Liver (tissue), 9 donors: ENCODE results near the gene IFT27. TPM values are rescaled to one million over a fixed set of nuclear protein-coding genes. Genes with fewer than 3 reads are reported as not detected.

Experiments
- DNase-seq: peaks from one replicate; pipeline ENCODE4 v3.0.0-alpha.2; 2017; ENCODE audit warnings: low spot score
- H3K27ac ChIP-seq, 2 donors: one replicate each; pipeline ENCODE4 v1.7.0; 2013; ENCODE audit warnings: inconsistent platforms in 2 of 2, low read length in 2 of 2, control low read depth in 1 of 2, low read depth in 1 of 2, mild to moderate bottlenecking in 1 of 2
- H3K27me3 ChIP-seq, 4 donors: one replicate each; pipeline versions ENCODE4 v1.6.1 to v1.7.0; 2013; ENCODE audit warnings: low read length in 3 of 4, inconsistent platforms in 1 of 4, mild to moderate bottlenecking in 1 of 4, moderate library complexity in 1 of 4; ENCODE audit not compliant: control insufficient read depth in 4 of 4, insufficient read depth in 4 of 4
- H3K36me3 ChIP-seq, 4 donors: one replicate each; pipeline versions ENCODE4 v1.6.1 to v1.7.0; 2013; ENCODE audit warnings: low read length in 3 of 4, mild to moderate bottlenecking in 3 of 4, low read depth in 1 of 4, moderate library complexity in 1 of 4; ENCODE audit not compliant: control insufficient read depth in 4 of 4, insufficient read depth in 3 of 4
- H3K4me1 ChIP-seq, 4 donors: one replicate each; pipeline versions ENCODE4 v1.6.1 to v1.7.0; 2013; ENCODE audit warnings: low read length in 3 of 4, mild to moderate bottlenecking in 3 of 4, moderate library complexity in 1 of 4; ENCODE audit not compliant: control insufficient read depth in 4 of 4, insufficient read depth in 4 of 4
- H3K4me3 ChIP-seq, 3 donors: one replicate each; pipeline versions ENCODE4 v1.6.1 to v1.7.0; 2013; ENCODE audit warnings: low read length in 3 of 3, control low read depth in 1 of 3, low read depth in 1 of 3, mild to moderate bottlenecking in 1 of 3
- H3K9ac ChIP-seq, 2 donors: one replicate each; pipeline ENCODE4 v1.7.0; 2013; ENCODE audit warnings: low read length in 2 of 2, mild to moderate bottlenecking in 2 of 2, moderate library complexity in 2 of 2, control low read depth in 1 of 2, low read depth in 1 of 2
- H3K9me3 ChIP-seq, 4 donors: one replicate each; pipeline versions ENCODE4 v1.6.1 to v1.7.0; 2013; ENCODE audit warnings: low read length in 3 of 4; ENCODE audit not compliant: control insufficient read depth in 4 of 4
- ATF3 ChIP-seq: IDR thresholded peaks from 2 replicates; pipeline ENCODE4 v1.6.1; 2016; ENCODE audit warnings: antibody characterized with exemption
- FOXA1 ChIP-seq: IDR thresholded peaks from 2 replicates; pipeline ENCODE4 v1.6.1; 2016; ENCODE audit warnings: antibody characterized with exemption
- FOXA2 ChIP-seq: IDR thresholded peaks from 2 replicates; pipeline ENCODE4 v1.6.1; 2016; ENCODE audit warnings: antibody characterized with exemption
- GABPA ChIP-seq, 2 donors: IDR thresholded peaks in 1 of 2; conservative IDR thresholded peaks in 1 of 2; 2 replicates each; pipeline ENCODE4 v1.6.1; 2016; ENCODE audit warnings: antibody characterized with exemption in 2 of 2, mild to moderate bottlenecking in 1 of 2, moderate library complexity in 1 of 2
- HNF4A ChIP-seq, 2 donors: conservative IDR thresholded peaks; 2 replicates each; pipeline ENCODE4 v1.6.1; 2016; ENCODE audit warnings: antibody characterized with exemption in 2 of 2, mild to moderate bottlenecking in 2 of 2
- HNF4G ChIP-seq: IDR thresholded peaks from 2 replicates; pipeline ENCODE4 v1.6.1; 2016; ENCODE audit warnings: antibody characterized with exemption
- JUND ChIP-seq, 2 donors: IDR thresholded peaks; 2 replicates each; pipeline ENCODE4 v1.6.1; 2016; ENCODE audit warnings: antibody characterized with exemption in 2 of 2
- MAX ChIP-seq: IDR thresholded peaks from 2 replicates; pipeline ENCODE4 v1.6.1; 2016; ENCODE audit warnings: antibody characterized with exemption
- NR2F2 ChIP-seq: IDR thresholded peaks from 2 replicates; pipeline ENCODE4 v1.6.1; 2016; ENCODE audit warnings: antibody characterized with exemption
- REST ChIP-seq: IDR thresholded peaks from 2 replicates; pipeline ENCODE4 v1.6.1; 2016; ENCODE audit warnings: antibody characterized with exemption, mild to moderate bottlenecking
- YY1 ChIP-seq: IDR thresholded peaks from 2 replicates; pipeline ENCODE4 v1.6.1; 2016; ENCODE audit warnings: antibody characterized with exemption, mild to moderate bottlenecking
- ZBTB33 ChIP-seq: IDR thresholded peaks from 2 replicates; pipeline ENCODE4 v1.6.1; 2016; ENCODE audit warnings: antibody characterized with exemption
- WGBS: extraction: QIAGEN DNeasy Blood & Tissue Kit; methylation state at CpG from one replicate; pipeline ENCODE4 v1.1.7; 2013; 5-methylcytosine and 5-hydroxymethylcytosine counted together
- polyA plus RNA-seq, 2 donors: library from polyadenylated mRNA; stranded (reverse) in 1 of 2; unstranded in 1 of 2; fragments of 200-250 nt in 1 of 2; fragments of >200 nt in 1 of 2; fragmentation: Nextera tagmentation in 1 of 2; extraction: Ambion mirVana in 1 of 2; gene quantifications; one replicate each; pipeline versions ENCODE4 v1.2.1 to v1.2.3, GENCODE V29; 2013 to 2015
- total RNA-seq, 2 donors: library from RNA; depleted of rRNA; stranded (reverse); fragments of >200 nt; gene quantifications; one replicate each; pipeline ENCODE4 v1.2.3, GENCODE V29; 2014
- donor health status: healthy.
- donor health status: healthy.
- donor health status: healthy.
- donor health status: healthy.
- donor health status: healthy.

Gene IFT27
- total and polyA plus RNA-seq, 4 donors = 7.2 to 12.4 (median 9.6) TPM

- TF ChIP-seq GABPA (IDR thresholded peaks at IDR 0.05 in 1 of 2, conservative IDR thresholded peaks at IDR 0.05 in 1 of 2) = no peak
- TF ChIP-seq HNF4G = no peak
- no peak for TF ChIP-seq REST
- no peak for TF ChIP-seq ZBTB33
- no peak for TF ChIP-seq FOXA2
- TF ChIP-seq ATF3 = no peak
- no peak for TF ChIP-seq NR2F2
- TF ChIP-seq FOXA1 = no peak
- TF ChIP-seq MAX = no peak
- TF ChIP-seq YY1 = no peak
- TF ChIP-seq JUND (IDR thresholded peaks at IDR 0.05) = no peak
- H3K9ac ChIP-seq = no peak overlapping the region
- H3K4me1 ChIP-seq = no peaks in the 10 kb centered on the region
- 75% methylated on average over 17 of the region's 17 CpGs for WGBS
- no peaks in the 10 kb centered on the region for H3K36me3 ChIP-seq
- no peak for DNase-seq
- H3K9me3 ChIP-seq = no peaks in the 10 kb centered on the region
- H3K27ac ChIP-seq = no peak overlapping the region
- no peak overlapping the region for H3K4me3 ChIP-seq
- H3K27me3 ChIP-seq = peaks cover 0 to 16% (median 4%) of the 10 kb centered on the region in 4 donors
Measured at GRCh38 chr22:36787204-36787988, 11.5 kb upstream of the IFT27 start.

GRCh38 chr22:36783743-36784142 lies 7.8 kb upstream of the IFT27 start:
- H3K4me1 ChIP-seq = no peaks in the 10 kb centered on the region
- no peak for TF ChIP-seq GABPA (IDR thresholded peaks at IDR 0.05 in 1 of 2, conservative IDR thresholded peaks at IDR 0.05 in 1 of 2)
- TF ChIP-seq MAX = no peak
- no peak for TF ChIP-seq NR2F2
- no peak for TF ChIP-seq REST
- no peak for TF ChIP-seq HNF4G
- TF ChIP-seq HNF4A (conservative IDR thresholded peaks at IDR 0.05) = no peak
- no peak for TF ChIP-seq YY1
- H3K27me3 ChIP-seq = peaks cover 0 to 6% (median 3%) of the 10 kb centered on the region in 4 donors
- H3K9ac ChIP-seq = no peak overlapping the region
- whole genome bisulfite sequencing = 81% methylated on average over 2 of the region's 2 CpGs
- H3K36me3 ChIP-seq = no peaks in the 10 kb centered on the region
- H3K27ac ChIP-seq = no peak overlapping the region
- H3K9me3 ChIP-seq = no peaks in the 10 kb centered on the region
- H3K4me3 ChIP-seq = no peak overlapping the region
- DNase-seq = no peak
